Fibroblast of lung (primary cell): ENCODE data around the gene MYL2.

Source experiments
- CTCF ChIP-seq, 2 donors: IDR thresholded peaks in 1 of 2; conservative IDR thresholded peaks in 1 of 2; 1 replicate in 1 of 2; 2 replicates in 1 of 2; pipeline ENCODE4 v1.5.1; 2011 to 2012; ENCODE audit warnings: low read length in 2 of 2, control low read depth in 1 of 2, inconsistent platforms in 1 of 2, low read depth in 1 of 2, mild to moderate bottlenecking in 1 of 2
- EZH2 ChIP-seq: IDR thresholded peaks from 2 replicates; pipeline ENCODE4 v1.5.1; 2012; ENCODE audit warnings: low read length, control low read depth, mild to moderate bottlenecking; ENCODE audit errors: missing control alignments

- TF ChIP-seq CTCF (conservative IDR thresholded peaks at IDR 0.05 in 1 of 2, IDR thresholded peaks at IDR 0.05 in 1 of 2; ENCODE audit: low read depth in 1 of 2, low read length in 2 of 2) (no peak), EZH2 (no peak)
These were observed 3.4 kb upstream of the MYL2 start for GRCh38 chr12:110923692-110924334.
